Spleen (tissue), 7 donors: Measurements from ENCODE around the gene ADGRG1.

Source experiments
- POLR2A ChIP-seq, 3 donors: fragments of 450-650 bp; IDR thresholded peaks; one replicate each; pipeline ENCODE4 v1.5.1; 2017; ENCODE audit warnings: antibody characterized with exemption in 3 of 3, mild to moderate bottlenecking in 1 of 3
- POLR2AphosphoS5 ChIP-seq, 3 donors: sonication (generic); formaldehyde crosslinking; IDR thresholded peaks; one replicate each; pipeline ENCODE4 v1.5.1; 2017; ENCODE audit warnings: antibody characterized with exemption in 3 of 3
- TF ChIP-seq, protein P1 (sequence below), 11 experiments: fragments of 200-600 bp in 7 of 11; fragments of 450-650 bp in 4 of 11; sonication (generic) in 4 of 11; IDR thresholded peaks in 8 of 11; conservative IDR thresholded peaks in 3 of 11; 1 replicate in 7 of 11; 2 replicates in 4 of 11; pipeline versions ENCODE4 v1.4.0 to v1.8.0; 2016 to 2021; ENCODE audit warnings: antibody characterized with exemption in 11 of 11, inconsistent platforms in 4 of 11, mild to moderate bottlenecking in 1 of 11
- donor health status: DM: no; HTN: no; CAD: no; lungs with moderate emphysema.
- donor health status: DM: no; HTN: no; CAD: no.
- donor health status: DM: no; HTN: no; CAD: no.

- no peak for TF ChIP-seq POLR2A (IDR thresholded peaks at IDR 0.05)
- TF ChIP-seq, protein P1, sequence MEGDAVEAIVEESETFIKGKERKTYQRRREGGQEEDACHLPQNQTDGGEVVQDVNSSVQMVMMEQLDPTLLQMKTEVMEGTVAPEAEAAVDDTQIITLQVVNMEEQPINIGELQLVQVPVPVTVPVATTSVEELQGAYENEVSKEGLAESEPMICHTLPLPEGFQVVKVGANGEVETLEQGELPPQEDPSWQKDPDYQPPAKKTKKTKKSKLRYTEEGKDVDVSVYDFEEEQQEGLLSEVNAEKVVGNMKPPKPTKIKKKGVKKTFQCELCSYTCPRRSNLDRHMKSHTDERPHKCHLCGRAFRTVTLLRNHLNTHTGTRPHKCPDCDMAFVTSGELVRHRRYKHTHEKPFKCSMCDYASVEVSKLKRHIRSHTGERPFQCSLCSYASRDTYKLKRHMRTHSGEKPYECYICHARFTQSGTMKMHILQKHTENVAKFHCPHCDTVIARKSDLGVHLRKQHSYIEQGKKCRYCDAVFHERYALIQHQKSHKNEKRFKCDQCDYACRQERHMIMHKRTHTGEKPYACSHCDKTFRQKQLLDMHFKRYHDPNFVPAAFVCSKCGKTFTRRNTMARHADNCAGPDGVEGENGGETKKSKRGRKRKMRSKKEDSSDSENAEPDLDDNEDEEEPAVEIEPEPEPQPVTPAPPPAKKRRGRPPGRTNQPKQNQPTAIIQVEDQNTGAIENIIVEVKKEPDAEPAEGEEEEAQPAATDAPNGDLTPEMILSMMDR (IDR thresholded peaks at IDR 0.05 in 8 of 11, conservative IDR thresholded peaks at IDR 0.05 in 3 of 11), result no peak
- no peak for TF ChIP-seq POLR2AphosphoS5 (IDR thresholded peaks at IDR 0.05)
Observed at GRCh38 chr16:57663436-57663835, 35.0 kb downstream of the ADGRG1 start.
